GM18519 (cell line): ENCODE measurements around the gene RGS10.

ENCODE experiments used
- ATAC-seq: cut with Tn5 transposase; IDR thresholded peaks from one replicate; pipeline ENCODE4 v1.9.1; 2021; ENCODE audit warnings: mild to moderate bottlenecking, moderate library complexity; ENCODE audit not compliant: unreplicated experiment, low FRiP score

Gene RGS10

GRCh38 chr10:119520283-119520682, 22.2 kb downstream of the RGS10 start:
- no peak for ATAC-seq

- no peak for ATAC-seq
Measured at GRCh38 chr10:119518936-119519335, 23.6 kb downstream of the RGS10 start.

- no peak for ATAC-seq
Measured at GRCh38 chr10:119518176-119518575, 24.3 kb downstream of the RGS10 start.

GRCh38 chr10:119517235-119518141, 25.0 kb downstream of the RGS10 start:
- peak; percentile 39 for ATAC-seq

- peak; percentile 73 for ATAC-seq
Measured at GRCh38 chr10:119516381-119517234, 25.9 kb downstream of the RGS10 start.

GRCh38 chr10:119515511-119516045, 26.9 kb downstream of the RGS10 start:
- no peak for ATAC-seq

- no peak for ATAC-seq
Measured at GRCh38 chr10:119514819-119515218, 27.7 kb downstream of the RGS10 start.

GRCh38 chr10:119511828-119512515, 30.5 kb downstream of the RGS10 start:
- no peak for ATAC-seq

- no peak for ATAC-seq
Measured at GRCh38 chr10:119509909-119510451, 32.5 kb downstream of the RGS10 start.

GRCh38 chr10:119507115-119507514, 35.4 kb downstream of the RGS10 start:
- ATAC-seq: no peak

- ATAC-seq: no peak
Measured at GRCh38 chr10:119505588-119506315, 36.8 kb downstream of the RGS10 start.

GRCh38 chr10:119505131-119505551, 37.4 kb downstream of the RGS10 start:
- no peak for ATAC-seq

GRCh38 chr10:119504651-119505050, 37.9 kb downstream of the RGS10 start:
- no peak for ATAC-seq

GRCh38 chr10:119503821-119504220, 38.7 kb downstream of the RGS10 start:
- ATAC-seq: no peak

- ATAC-seq: no peak
Measured at GRCh38 chr10:119502618-119503155, 39.8 kb downstream of the RGS10 start.

- peak; percentile 51 for ATAC-seq
Measured at GRCh38 chr10:119502209-119502608, 40.3 kb downstream of the RGS10 start.

- ATAC-seq: no peak
Measured at GRCh38 chr10:119501690-119502089, 40.8 kb downstream of the RGS10 start.

GRCh38 chr10:119500821-119501220, 41.7 kb downstream of the RGS10 start:
- ATAC-seq: no peak

- no peak for ATAC-seq
Measured at GRCh38 chr10:119500123-119500795, 42.3 kb downstream of the RGS10 start.
